ENCODE results near the gene TRIM47. TPM values are rescaled to one million over a fixed set of nuclear protein-coding genes. Genes with fewer than 3 reads are reported as not detected.

TRIM47 gene
- total RNA-seq, 1 donor from 2014 or later, result 3.1 TPM

GRCh38 chr17:75898065-75898464, 19.7 kb upstream of the TRIM47 start:
- ATAC-seq (ENCODE audit: low read depth), result no peak
- CTCF ChIA-PET, result interaction anchor here (1.0 kb wide), 1 partner anchor 42 kb away, joined by 4 read pairs; no protein-coding TSS in a partner anchor
- POLR2A ChIA-PET, result interaction anchor here (0.6 to 3.7 kb wide), 6 partner anchors 11 to 118 kb away, joined by 3 to 53 read pairs (median 4); partner anchors contain the start of gene WBP2
- Mint-ChIP-seq H3K27me3 (no peaks in the 10 kb centered on the region), H3K27ac (no peak overlapping the region), H3K4me1 (peaks cover 27% of the 10 kb centered on the region), H3K36me3 (ENCODE audit: low read depth) (peaks cover 40% of the 10 kb centered on the region), H3K9me3 (no peaks in the 10 kb centered on the region), H3K4me3 (peak overlapping the region; percentile 28)
- no peak for DNase-seq
- intact Hi-C loops (cut with micrococcal nuclease), result no loop called here
- TF ChIP-seq CTCF (IDR thresholded peaks at IDR 0.05), result no peak

GRCh38 chr17:75897160-75898019, 19.0 kb upstream of the TRIM47 start:
- peaks cover 39% of the 10 kb centered on the region for H3K36me3 Mint-ChIP-seq (ENCODE audit: low read depth)
- intact Hi-C loops (cut with micrococcal nuclease), result loop anchor here (2.0 kb wide), 1 partner anchor 119 kb away; a partner anchor contains a TSS
- no peak for TF ChIP-seq CTCF (IDR thresholded peaks at IDR 0.05)

GRCh38 chr17:75896415-75897159, 18.2 kb upstream of the TRIM47 start, which contains the start of gene TRIM65:
TRIM65 (minus strand) TSS chr17:75896951; CDS start chr17:75896937, 14 bp downstream.
- Mint-ChIP-seq H3K9me3 (no peaks in the 10 kb centered on the region), H3K36me3 (ENCODE audit: low read depth) (peaks cover 32% of the 10 kb centered on the region), H3K4me1 (peaks cover 27% of the 10 kb centered on the region), H3K4me3 (peak within 1 kb of the TSS; percentile 82), H3K27ac (peak within 1 kb of the TSS; percentile 73), H3K27me3 (no peaks in the 10 kb centered on the region)
- DNase-seq, result peak; percentile 86
- no peak for TF ChIP-seq CTCF (IDR thresholded peaks at IDR 0.05)
- CTCF ChIA-PET, result interaction anchor here (0.6 to 2.1 kb wide), 17 partner anchors 8 to 549 kb away, joined by 3 to 12 read pairs (median 3); partner anchors contain the start of genes MRPL38, SMIM5 and WBP2
- POLR2A ChIA-PET, result interaction anchor here (0.7 to 3.7 kb wide), 21 partner anchors 8 to 830 kb away, joined by 3 to 53 read pairs (median 6); partner anchors contain the start of genes ACOX1, FBF1, GALK1 and GGA3
- intact Hi-C loops (cut with micrococcal nuclease), result loop anchor here (1.0 to 2.0 kb wide), 5 partner anchors 8 to 118 kb away; partner anchors contain the start of genes MRPL38 and WBP2
- peak; percentile 85 for ATAC-seq (ENCODE audit: low read depth)

More at GRCh38 chr17:75897160-75898019, 19.0 kb upstream of the TRIM47 start:
- H3K4me3 Mint-ChIP-seq, result peak overlapping the region; percentile 76
- ATAC-seq (ENCODE audit: low read depth) (no peak), DNase-seq (no peak)
- H3K4me1 Mint-ChIP-seq, result peaks cover 27% of the 10 kb centered on the region
- POLR2A ChIA-PET, result interaction anchor here (1.0 to 3.7 kb wide), 14 partner anchors 8 to 829 kb away, joined by 3 to 53 read pairs (median 16); partner anchors contain the start of genes GALK1, JMJD6, METTL23 and MRPL38
- no peaks in the 10 kb centered on the region for H3K9me3 Mint-ChIP-seq
- H3K27me3 Mint-ChIP-seq, result no peaks in the 10 kb centered on the region
- CTCF ChIA-PET, result interaction anchor here (0.7 to 2.1 kb wide), 11 partner anchors 8 to 144 kb away, joined by 3 to 12 read pairs (median 4); partner anchors contain the start of genes MRPL38 and WBP2
- peak overlapping the region; percentile 41 for H3K27ac Mint-ChIP-seq

GRCh38 chr17:75895370-75896155, 17.2 kb upstream of the TRIM47 start:
- TF ChIP-seq CTCF (IDR thresholded peaks at IDR 0.05), result no peak
- Mint-ChIP-seq H3K36me3 (ENCODE audit: low read depth) (peaks cover 30% of the 10 kb centered on the region), H3K27me3 (no peaks in the 10 kb centered on the region), H3K4me3 (peak overlapping the region; percentile 82), H3K9me3 (no peaks in the 10 kb centered on the region), H3K4me1 (peaks cover 27% of the 10 kb centered on the region), H3K27ac (peak overlapping the region; percentile 73)
- DNase-seq (no peak), ATAC-seq (ENCODE audit: low read depth) (no peak)
- ChIA-PET POLR2A (interaction anchor here (0.8 to 3.7 kb wide), 15 partner anchors 9 to 831 kb away, joined by 3 to 53 read pairs (median 16); partner anchors contain the start of genes ACOX1, FBF1, JMJD6 and METTL23), CTCF (interaction anchor here (0.9 to 2.1 kb wide), 13 partner anchors 17 to 263 kb away, joined by 3 to 12 read pairs (median 3); partner anchors contain the start of genes SMIM5, TRIM47 and WBP2)
- intact Hi-C loops (cut with micrococcal nuclease), result loop anchor here (1.0 to 2.0 kb wide), 5 partner anchors 9 to 117 kb away; partner anchors contain the start of genes MRPL38 and WBP2
